Kidney (tissue), 14 donors: ENCODE measurements around the gene MED7. TPM values are rescaled to one million over a fixed set of nuclear protein-coding genes. Genes with fewer than 3 reads are reported as not detected.

Experiments used
- DNase-seq, 5 donors: peaks; one replicate each; pipeline ENCODE4 v3.0.0-alpha.2; 2013 to 2020
- FAIRE-seq: peaks from 2 replicates; lab custom pipeline; 2012; peaks lifted over from hg19 to GRCh38; lab: Jason Lieb, UNC
- H3K27ac ChIP-seq, 2 donors: one replicate each; pipeline ENCODE4 v1.7.0; 2013; ENCODE audit warnings: low read depth in 2 of 2, low read length in 2 of 2, inconsistent platforms in 1 of 2
- H3K27me3 ChIP-seq: one replicate; pipeline ENCODE4 v1.7.1; 2013; ENCODE audit warnings: low read length, inconsistent platforms; ENCODE audit not compliant: control insufficient read depth, insufficient read depth
- H3K36me3 ChIP-seq, 3 donors: one replicate each; pipeline versions ENCODE4 v1.7.0 to v1.7.1; 2013; ENCODE audit warnings: low read length in 3 of 3, control low read depth in 1 of 3, inconsistent platforms in 1 of 3; ENCODE audit not compliant: insufficient read depth in 3 of 3, control insufficient read depth in 2 of 3
- H3K4me1 ChIP-seq, 3 donors: one replicate each; pipeline versions ENCODE4 v1.7.0 to v1.7.1; 2013; ENCODE audit warnings: low read length in 3 of 3, inconsistent platforms in 1 of 3, low read depth in 1 of 3; ENCODE audit not compliant: control insufficient read depth in 2 of 3, insufficient read depth in 2 of 3
- H3K4me3 ChIP-seq, 3 donors: one replicate each; pipeline versions ENCODE4 v1.7.0 to v1.8.1; 2013; ENCODE audit warnings: low read length in 3 of 3, control low read depth in 1 of 3, inconsistent platforms in 1 of 3
- H3K9ac ChIP-seq, 3 donors: one replicate each; pipeline versions ENCODE4 v1.7.0 to v1.7.1; 2013; ENCODE audit warnings: low read length in 3 of 3, control low read depth in 1 of 3, inconsistent platforms in 1 of 3
- H3K9me3 ChIP-seq, 3 donors: one replicate each; pipeline versions ENCODE4 v1.7.0 to v1.7.1; 2013; ENCODE audit warnings: low read length in 3 of 3, control low read depth in 1 of 3, inconsistent platforms in 1 of 3; ENCODE audit not compliant: control insufficient read depth in 2 of 3, insufficient read depth in 1 of 3
- intact Hi-C: fragments of 100-400 bp; cut with DNase I; formaldehyde crosslinking; loops from one replicate; pipeline ENCODE4 v1.11.1; 2022
- polyA plus RNA-seq: library from polyadenylated mRNA; stranded (reverse); fragments of 350-450 nt; fragmentation: Illumina TruSeq; extraction: RNeasy Lipid Tissue Mini Kit (QIAGEN cat#74804); gene quantifications from one replicate; pipeline ENCODE4 v1.2.3, GENCODE V29; 2014; ENCODE audit warnings: low read depth, low replicate concordance; ENCODE audit not compliant: insufficient read depth
- total RNA-seq: library from RNA; stranded (reverse); fragmentation: NEBNext Ultra II Directional; extraction: Animal tissue kit (Norgen Biotek cat#: 25700); gene quantifications from one replicate; pipeline ENCODE4 v1.2.1, GENCODE V29; 2021
- TF ChIP-seq, protein P1 (sequence below): IDR thresholded peaks from 3 replicates; pipeline ENCODE4 v1.5.1; 2012; ENCODE audit warnings: mild to moderate bottlenecking, moderate library complexity, borderline replicate concordance; ENCODE audit not compliant: insufficient read depth; ENCODE audit errors: extremely low read depth
- donor health status: control.
- donor health status: control.
- donor health status: control.
- donor health status: control.
- donor health status: control.
- donor health status: DM: yes; HTN: yes; CAD: no.
- donor health status: Normal renal cell carcinoma (clear cell type).

Gene MED7
- total and polyA plus RNA-seq, 2 donors from 2014 or later = 18.2 to 28.6 TPM

DNA sequence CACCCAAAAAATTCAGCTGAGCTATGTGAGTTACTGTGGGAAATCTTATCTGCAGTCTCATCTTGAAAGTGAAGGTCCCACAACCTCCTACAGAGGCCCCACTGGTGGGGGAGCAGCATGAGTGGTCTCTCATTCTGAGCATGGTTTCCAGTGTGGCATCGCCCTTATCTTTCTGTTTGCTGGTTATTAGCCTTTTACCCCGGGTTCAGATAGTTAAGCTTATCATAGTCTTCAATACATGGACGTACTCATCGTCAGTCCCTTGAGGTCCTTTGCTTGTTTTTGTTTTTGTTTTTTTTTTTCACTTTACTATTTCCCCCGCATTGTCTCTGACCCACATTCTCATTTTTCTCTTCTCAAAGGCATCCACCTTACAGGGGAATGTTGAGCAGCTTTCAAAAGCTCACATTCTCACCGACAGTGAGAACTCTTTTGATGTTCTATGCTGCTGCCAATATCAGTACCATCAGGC, 26.1 kb downstream of the MED7 start:
- FAIRE-seq (no peak), DNase-seq (no peak)
- Histone ChIP-seq H3K9ac (no peak overlapping the region), H3K27ac (no peak overlapping the region), H3K4me3 (no peak overlapping the region), H3K4me1 (no peaks in the 10 kb centered on the region), H3K9me3 (peaks cover 0 to 3% (median 0%) of the 10 kb centered on the region in 3 donors), H3K27me3 (no peaks in the 10 kb centered on the region), H3K36me3 (no peaks in the 10 kb centered on the region)
- intact Hi-C loops = no loop called here
- TF ChIP-seq, protein P1, sequence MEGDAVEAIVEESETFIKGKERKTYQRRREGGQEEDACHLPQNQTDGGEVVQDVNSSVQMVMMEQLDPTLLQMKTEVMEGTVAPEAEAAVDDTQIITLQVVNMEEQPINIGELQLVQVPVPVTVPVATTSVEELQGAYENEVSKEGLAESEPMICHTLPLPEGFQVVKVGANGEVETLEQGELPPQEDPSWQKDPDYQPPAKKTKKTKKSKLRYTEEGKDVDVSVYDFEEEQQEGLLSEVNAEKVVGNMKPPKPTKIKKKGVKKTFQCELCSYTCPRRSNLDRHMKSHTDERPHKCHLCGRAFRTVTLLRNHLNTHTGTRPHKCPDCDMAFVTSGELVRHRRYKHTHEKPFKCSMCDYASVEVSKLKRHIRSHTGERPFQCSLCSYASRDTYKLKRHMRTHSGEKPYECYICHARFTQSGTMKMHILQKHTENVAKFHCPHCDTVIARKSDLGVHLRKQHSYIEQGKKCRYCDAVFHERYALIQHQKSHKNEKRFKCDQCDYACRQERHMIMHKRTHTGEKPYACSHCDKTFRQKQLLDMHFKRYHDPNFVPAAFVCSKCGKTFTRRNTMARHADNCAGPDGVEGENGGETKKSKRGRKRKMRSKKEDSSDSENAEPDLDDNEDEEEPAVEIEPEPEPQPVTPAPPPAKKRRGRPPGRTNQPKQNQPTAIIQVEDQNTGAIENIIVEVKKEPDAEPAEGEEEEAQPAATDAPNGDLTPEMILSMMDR = no peak

DNA sequence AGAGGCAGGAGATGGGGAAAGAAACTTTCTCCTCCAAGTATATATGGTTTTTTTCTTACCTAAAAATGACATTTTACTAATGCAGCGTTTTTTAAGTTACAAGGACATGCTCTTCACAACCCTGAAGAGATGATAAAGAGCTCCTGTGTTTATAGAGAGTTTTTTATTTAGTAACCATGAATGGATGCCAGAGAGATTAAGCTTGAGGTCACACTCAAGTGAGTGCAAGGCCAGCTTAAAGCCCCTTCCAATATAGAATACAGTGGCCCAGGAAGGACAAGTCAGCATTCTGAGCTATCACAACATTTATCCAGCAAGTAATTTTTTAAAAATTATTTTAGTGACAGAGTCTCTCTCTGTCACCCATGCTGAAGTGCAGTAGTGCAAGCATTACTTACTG, 27.2 kb downstream of the MED7 start:
- intact Hi-C loops = no loop called here
- Histone ChIP-seq H3K4me3 (no peak overlapping the region), H3K27me3 (no peaks in the 10 kb centered on the region), H3K4me1 (no peaks in the 10 kb centered on the region), H3K36me3 (no peaks in the 10 kb centered on the region), H3K27ac (no peak overlapping the region), H3K9me3 (no peaks in the 10 kb centered on the region), H3K9ac (no peak overlapping the region)
- TF ChIP-seq, protein P1 = no peak
- FAIRE-seq (no peak), DNase-seq (no peak)

DNA sequence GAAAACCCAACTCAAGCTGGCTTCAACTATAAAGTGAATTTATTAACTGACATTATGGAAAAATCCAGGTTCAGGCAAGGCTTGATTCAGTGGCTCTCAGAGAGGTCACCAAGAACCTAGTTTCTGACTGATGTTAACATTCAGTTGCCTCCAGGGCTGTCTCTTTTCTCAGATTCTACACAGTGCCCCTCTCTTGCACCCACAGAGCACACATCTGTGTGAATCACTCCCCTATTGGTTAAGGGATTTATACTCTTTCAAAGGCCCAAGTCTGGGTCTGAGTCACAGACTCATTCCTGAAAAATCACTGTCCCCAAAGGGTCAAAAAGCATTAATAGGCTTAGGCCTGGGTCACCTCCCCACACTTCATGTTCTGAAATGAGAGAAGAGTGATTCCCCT, 27.7 kb downstream of the MED7 start:
- DNase-seq (no peak), FAIRE-seq (no peak)
- Histone ChIP-seq H3K27ac (no peak overlapping the region), H3K27me3 (no peaks in the 10 kb centered on the region), H3K36me3 (no peaks in the 10 kb centered on the region), H3K9ac (no peak overlapping the region), H3K9me3 (no peaks in the 10 kb centered on the region), H3K4me1 (no peaks in the 10 kb centered on the region), H3K4me3 (no peak overlapping the region)
- intact Hi-C loops = no loop called here
- TF ChIP-seq, protein P1 = no peak

DNA sequence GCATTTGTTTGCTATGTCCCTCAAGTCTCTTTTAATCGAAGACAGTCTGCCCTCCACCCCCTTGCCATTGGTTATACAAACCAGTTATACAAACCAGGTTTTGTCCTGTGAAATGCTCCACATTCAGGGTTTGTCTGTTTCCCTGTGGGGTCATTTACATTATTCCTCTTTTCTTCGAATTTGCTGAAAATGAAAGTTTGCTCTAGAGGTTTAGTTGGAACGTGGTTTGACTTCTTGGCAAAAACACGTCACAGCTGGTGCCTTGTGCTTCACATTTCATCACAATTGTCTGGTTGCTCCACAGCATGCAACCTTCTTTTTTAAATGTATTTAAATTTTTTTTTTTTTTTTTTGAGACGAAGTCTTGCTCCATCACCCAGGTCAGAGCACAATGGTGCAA, 29.7 kb downstream of the MED7 start:
- H3K36me3 ChIP-seq = no peaks in the 10 kb centered on the region
- no peak overlapping the region for H3K9ac ChIP-seq
- no peaks in the 10 kb centered on the region for H3K4me1 ChIP-seq
- DNase-seq (no peak), FAIRE-seq (no peak)
- TF ChIP-seq, protein P1 = no peak
- H3K27me3 ChIP-seq = no peaks in the 10 kb centered on the region
- intact Hi-C loops = no loop called here
- H3K4me3 ChIP-seq = no peak overlapping the region
- no peaks in the 10 kb centered on the region for H3K9me3 ChIP-seq
- H3K27ac ChIP-seq = no peak overlapping the region
